C4-2B (cell line): ENCODE measurements around the gene CCDC73.
"Not testable (repeated sequence)": the region's sequence is repeated elsewhere in the genome, so short reads cannot be mapped to it uniquely, and the experiment has no call there.

ENCODE experiments used
- CTCF ChIP-seq: fragments of 450-650 bp; conservative IDR thresholded peaks from 2 replicates; pipeline ENCODE4 v1.5.1; 2017; ENCODE audit warnings: mild to moderate bottlenecking
- ZFX ChIP-seq: fragments of 450-650 bp; IDR thresholded peaks from 2 replicates; pipeline ENCODE4 v1.6.1; 2017

GRCh38 chr11:32708978-32709377 lies 85.5 kb downstream of the CCDC73 start:
- TF ChIP-seq CTCF, ZFX: not testable (repeated sequence)
